Lower lobe of right lung (tissue), 2 donors: ENCODE results near the gene MYH13. TPM values are rescaled to one million over a fixed set of nuclear protein-coding genes. Genes with fewer than 3 reads are reported as not detected.

Experiments used
- ATAC-seq, 2 donors: fragments of 200-7000 bp; cut with Tn5 transposase; one replicate each; pipeline ENCODE4 v1.9.1; 2020 to 2022; ENCODE audit warnings: mild to moderate bottlenecking in 2 of 2, moderate library complexity in 2 of 2
- DNase-seq: peaks from one replicate; pipeline ENCODE4 v3.0.0-alpha.2; 2020
- H3K27ac ChIP-seq: fragments of 200-600 bp; one replicate; pipeline ENCODE4 v1.8.0; 2022
- H3K27me3 ChIP-seq: fragments of 200-600 bp; one replicate; pipeline ENCODE4 v1.8.0; 2022; ENCODE audit warnings: low read depth
- H3K36me3 ChIP-seq: fragments of 200-600 bp; one replicate; pipeline ENCODE4 v1.8.0; 2022; ENCODE audit warnings: mild to moderate bottlenecking
- H3K4me1 ChIP-seq: fragments of 200-600 bp; one replicate; pipeline ENCODE4 v1.8.0; 2022
- H3K4me3 ChIP-seq: fragments of 200-600 bp; one replicate; pipeline ENCODE4 v1.8.0; 2022; ENCODE audit warnings: mild to moderate bottlenecking
- H3K9me3 ChIP-seq: fragments of 200-600 bp; one replicate; pipeline ENCODE4 v1.8.0; 2022
- CTCF ChIP-seq: fragments of 200-600 bp; IDR thresholded peaks from one replicate; pipeline ENCODE4 v1.8.0; 2022; ENCODE audit warnings: antibody characterized with exemption, mild to moderate bottlenecking
- intact Hi-C: fragments of 100-400 bp; cut with DNase I; formaldehyde crosslinking; loops from one replicate; pipeline ENCODE4 v1.11.0; 2022
- long read RNA-seq: library from polyadenylated mRNA; unstranded; transcript quantifications from one replicate; pipeline ENCODE4 v2.0.0, GENCODE V29; 2021
- total RNA-seq: library from RNA; stranded (reverse); fragmentation: NEBNext Ultra II Directional; extraction: Animal tissue kit (Norgen Biotek cat#: 25700); gene quantifications from one replicate; pipeline ENCODE4 v1.2.1, GENCODE V29; 2021
- donor health status: DM: no; HTN: yes; CAD: no; lungs with severe emphysema.

Gene MYH13
- not detected for total RNA-seq
- long read RNA-seq: 0 reads

DNA sequence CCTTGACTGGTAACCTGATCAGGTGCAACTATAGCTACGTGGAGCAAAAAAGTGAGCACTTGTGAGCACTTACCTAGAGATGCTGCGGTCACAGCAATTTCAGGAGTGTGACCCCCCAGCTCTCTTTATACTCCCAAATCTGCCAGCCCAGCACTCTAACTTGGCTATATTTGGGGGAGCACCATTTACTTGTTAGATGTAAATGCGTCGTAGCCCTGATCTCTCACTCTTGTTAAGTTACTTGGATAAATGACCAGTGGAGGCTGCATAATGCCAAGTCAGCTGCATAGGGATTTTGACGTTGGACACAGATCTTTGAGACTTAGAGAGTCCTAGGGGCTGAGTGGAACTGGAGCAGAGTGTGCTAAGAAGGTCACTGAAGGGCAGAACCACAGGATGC is at the start of gene MYH13:
Gene MYH13 (minus strand): TSS at position 101 of the 400 bp plus-strand sequence. CDS start 8,476 bp downstream, outside the sequence.
- H3K27me3 ChIP-seq: no peaks in the 10 kb centered on the region
- no peaks in the 10 kb centered on the region for H3K4me1 ChIP-seq
- H3K9me3 ChIP-seq: no peaks in the 10 kb centered on the region
- intact Hi-C loops: no loop called here
- DNase-seq (no peak), ATAC-seq (no peak)
- no peak for TF ChIP-seq CTCF
- H3K4me3 ChIP-seq: no peak within 1 kb of the TSS
- no peak within 1 kb of the TSS for H3K27ac ChIP-seq
- H3K36me3 ChIP-seq: no peaks in the 10 kb centered on the region

DNA sequence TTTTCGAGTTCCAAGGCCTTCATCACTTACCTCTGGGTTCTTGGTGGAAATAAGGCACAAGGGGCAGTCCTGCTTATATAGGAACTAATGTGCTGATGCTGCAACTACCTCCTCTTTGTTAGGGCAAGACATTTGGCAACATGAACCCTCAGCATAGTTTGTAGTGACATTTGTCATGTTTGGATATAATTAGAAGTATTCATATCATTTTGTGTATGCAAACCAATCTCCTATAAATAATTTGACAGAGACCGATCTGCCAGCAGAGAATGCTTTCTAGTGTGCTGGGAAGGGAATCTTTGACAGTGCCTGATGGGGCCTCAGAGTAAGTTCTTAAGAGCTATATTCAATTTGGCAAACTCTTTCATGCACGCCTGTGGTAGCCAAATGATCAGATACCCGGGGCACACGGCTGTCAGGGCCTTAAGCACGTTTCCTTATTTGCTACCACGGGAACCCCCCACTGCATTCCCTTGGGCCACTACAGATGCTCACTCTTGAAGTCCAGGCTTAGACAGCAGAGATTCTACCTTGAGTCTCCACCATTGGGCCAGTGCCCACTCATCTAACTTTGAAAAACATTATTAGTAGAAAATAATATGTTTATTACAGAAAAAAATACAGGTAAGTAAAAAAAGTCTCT is 49.2 kb upstream of the MYH13 start, which contains the start of gene MYH8:
Gene MYH8 (minus strand): TSS at position 51 of the 643 bp plus-strand sequence. CDS start 1,723 bp downstream, outside the sequence.
- no peak for ATAC-seq
- H3K27me3 ChIP-seq: no peaks in the 10 kb centered on the region
- H3K9me3 ChIP-seq: no peaks in the 10 kb centered on the region
- H3K27ac ChIP-seq: no peak within 1 kb of the TSS
- no peak for TF ChIP-seq CTCF
- no peaks in the 10 kb centered on the region for H3K4me1 ChIP-seq
- intact Hi-C loops: no loop called here
- no peaks in the 10 kb centered on the region for H3K36me3 ChIP-seq
- H3K4me3 ChIP-seq: no peak within 1 kb of the TSS
- DNase-seq: no peak

- H3K27ac ChIP-seq: no peak overlapping the region
- no peak for DNase-seq
- no peak for ATAC-seq
- H3K36me3 ChIP-seq: no peaks in the 10 kb centered on the region
- H3K4me1 ChIP-seq: no peaks in the 10 kb centered on the region
- intact Hi-C loops: no loop called here
- H3K9me3 ChIP-seq: no peaks in the 10 kb centered on the region
- H3K27me3 ChIP-seq: no peaks in the 10 kb centered on the region
- no peak overlapping the region for H3K4me3 ChIP-seq
- TF ChIP-seq CTCF: no peak
These were observed 48.4 kb upstream of the MYH13 start for GRCh38 chr17:10421211-10421610.

- Histone ChIP-seq H3K36me3 (no peaks in the 10 kb centered on the region), H3K27me3 (no peaks in the 10 kb centered on the region), H3K27ac (no peak overlapping the region), H3K9me3 (no peaks in the 10 kb centered on the region), H3K4me1 (no peaks in the 10 kb centered on the region), H3K4me3 (no peak overlapping the region)
- TF ChIP-seq CTCF: no peak
- ATAC-seq (no peak), DNase-seq (no peak)
- intact Hi-C loops: no loop called here
These were observed 48.0 kb upstream of the MYH13 start for GRCh38 chr17:10420811-10421210.

DNA sequence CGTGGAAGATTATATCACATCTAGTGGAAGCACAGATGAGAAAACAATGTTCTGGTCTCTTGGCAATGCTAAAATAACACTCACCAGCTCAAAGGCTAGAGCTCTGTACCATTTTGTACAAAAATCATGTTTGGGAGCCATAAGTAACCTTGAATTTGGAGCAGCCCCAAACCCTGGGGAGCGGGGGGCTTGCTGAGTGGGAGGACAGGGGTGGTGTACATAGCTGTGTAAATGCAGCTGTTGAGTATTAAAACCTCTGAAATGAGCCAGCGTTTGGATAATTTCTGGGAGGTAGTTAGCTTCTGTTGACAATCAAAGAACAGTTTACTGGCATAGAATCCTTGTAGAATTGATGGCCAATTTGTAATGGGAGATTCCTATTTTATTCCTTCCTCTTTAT is 44.6 kb upstream of the MYH13 start:
- H3K4me1 ChIP-seq: no peaks in the 10 kb centered on the region

More for the DNA sequence above, 44.6 kb upstream of the MYH13 start:
- ATAC-seq (no peak), DNase-seq (no peak)
- intact Hi-C loops: no loop called here
- Histone ChIP-seq H3K36me3 (no peaks in the 10 kb centered on the region), H3K27me3 (no peaks in the 10 kb centered on the region), H3K4me3 (no peak overlapping the region), H3K27ac (no peak overlapping the region), H3K9me3 (no peaks in the 10 kb centered on the region)
- no peak for TF ChIP-seq CTCF
